Gastrocnemius medialis (tissue), 4 donors: Measurements from ENCODE around the gene GABBR2.

Source experiments
- CTCF ChIP-seq, 5 experiments: fragments of 450-650 bp in 3 of 5; fragments of 200-600 bp in 2 of 5; sonication (generic) in 2 of 5; IDR thresholded peaks in 4 of 5; conservative IDR thresholded peaks in 1 of 5; 1 replicate in 4 of 5; 2 replicates in 1 of 5; pipeline ENCODE4 v1.5.1; 2016 to 2019; ENCODE audit warnings: antibody characterized with exemption in 5 of 5, mild to moderate bottlenecking in 3 of 5, moderate library complexity in 3 of 5
- POLR2A ChIP-seq, 2 donors: fragments of 450-650 bp; IDR thresholded peaks; one replicate each; pipeline ENCODE4 v1.6.1; 2017; ENCODE audit warnings: antibody characterized with exemption in 2 of 2, mild to moderate bottlenecking in 2 of 2, moderate library complexity in 2 of 2

GRCh38 chr9:98665501-98665900 is 43.2 kb downstream of the GABBR2 start:
- TF ChIP-seq POLR2A (IDR thresholded peaks at IDR 0.05) = no peak
- no peak for TF ChIP-seq CTCF (IDR thresholded peaks at IDR 0.05 in 4 of 5, conservative IDR thresholded peaks at IDR 0.05 in 1 of 5)
